ENCODE data around the gene HYAL3.

The HYAL3 gene

GRCh38 chr3:50259432-50260026, 39.7 kb downstream of the HYAL3 start:
- Histone ChIP-seq H3K27me3 (ENCODE audit: insufficient read depth, low read length) (no peaks in the 10 kb centered on the region), H3K27ac (ENCODE audit: low read depth, low read length) (peak overlapping the region; percentile 47; the same call in 1 of the 2 replicates), H3K36me3 (ENCODE audit: insufficient read depth, low read length) (peaks cover 35% of the 10 kb centered on the region), H3K9me3 (ENCODE audit: insufficient read depth, low read depth, low read length) (no peaks in the 10 kb centered on the region), H3K4me3 (ENCODE audit: low read length) (0 out of 2 replicates have a peak overlapping the region, but pooled peaks have one; percentile 2), H3K9ac (ENCODE audit: low read depth, low read length) (no peak overlapping the region), H3K4me1 (ENCODE audit: insufficient read depth, low read length) (peaks cover 22% of the 10 kb centered on the region)
- WGBS = 66% methylated on average over 18 of the region's 18 CpGs

- H3K36me3 ChIP-seq (ENCODE audit: insufficient read depth, low read length) = peaks cover 40% of the 10 kb centered on the region
- 89% methylated on average over 16 of the region's 16 CpGs for WGBS
- H3K9me3 ChIP-seq (ENCODE audit: insufficient read depth, low read depth, low read length) = no peaks in the 10 kb centered on the region
- peak overlapping the region; percentile 47; the same call in 1 of the 2 replicates for H3K27ac ChIP-seq (ENCODE audit: low read depth, low read length)
- peaks cover 16% of the 10 kb centered on the region for H3K4me1 ChIP-seq (ENCODE audit: insufficient read depth, low read length)
- H3K27me3 ChIP-seq (ENCODE audit: insufficient read depth, low read length) = no peaks in the 10 kb centered on the region
- H3K9ac ChIP-seq (ENCODE audit: low read depth, low read length) = no peak overlapping the region
- no peak overlapping the region for H3K4me3 ChIP-seq (ENCODE audit: low read length)
These were observed 40.2 kb downstream of the HYAL3 start for GRCh38 chr3:50258979-50259378.

- Histone ChIP-seq H3K4me3 (ENCODE audit: low read length) (no peak overlapping the region), H3K4me1 (ENCODE audit: insufficient read depth, low read length) (peaks cover 11% of the 10 kb centered on the region), H3K27ac (ENCODE audit: low read depth, low read length) (no peak overlapping the region), H3K27me3 (ENCODE audit: insufficient read depth, low read length) (no peaks in the 10 kb centered on the region), H3K9ac (ENCODE audit: low read depth, low read length) (no peak overlapping the region), H3K9me3 (ENCODE audit: insufficient read depth, low read depth, low read length) (no peaks in the 10 kb centered on the region), H3K36me3 (ENCODE audit: insufficient read depth, low read length) (peaks cover 47% of the 10 kb centered on the region)
- WGBS = 90% methylated on average over 15 of the region's 17 CpGs
These were observed 41.0 kb downstream of the HYAL3 start for GRCh38 chr3:50258029-50258680.

- H3K9me3 ChIP-seq (ENCODE audit: insufficient read depth, low read depth, low read length) = no peaks in the 10 kb centered on the region
- H3K4me3 ChIP-seq (ENCODE audit: low read length) = no peak overlapping the region
- 90% methylated on average over 20 of the region's 20 CpGs for WGBS
- H3K36me3 ChIP-seq (ENCODE audit: insufficient read depth, low read length) = peaks cover 56% of the 10 kb centered on the region
- peaks cover 11% of the 10 kb centered on the region for H3K4me1 ChIP-seq (ENCODE audit: insufficient read depth, low read length)
- no peaks in the 10 kb centered on the region for H3K27me3 ChIP-seq (ENCODE audit: insufficient read depth, low read length)
- H3K27ac ChIP-seq (ENCODE audit: low read depth, low read length) = no peak overlapping the region
- no peak overlapping the region for H3K9ac ChIP-seq (ENCODE audit: low read depth, low read length)
These were observed 42.0 kb downstream of the HYAL3 start for GRCh38 chr3:50256978-50257890.

GRCh38 chr3:50255251-50255615, 44.0 kb downstream of the HYAL3 start:
- Histone ChIP-seq H3K4me3 (ENCODE audit: low read length) (no peak overlapping the region), H3K9ac (ENCODE audit: low read depth, low read length) (no peak overlapping the region), H3K9me3 (ENCODE audit: insufficient read depth, low read depth, low read length) (no peaks in the 10 kb centered on the region), H3K4me1 (ENCODE audit: insufficient read depth, low read length) (no peaks in the 10 kb centered on the region; the same call in 1 of the 2 replicates), H3K36me3 (ENCODE audit: insufficient read depth, low read length) (peaks cover 62% of the 10 kb centered on the region), H3K27me3 (ENCODE audit: insufficient read depth, low read length) (no peaks in the 10 kb centered on the region), H3K27ac (ENCODE audit: low read depth, low read length) (no peak overlapping the region)
- 97% methylated on average over 9 of the region's 9 CpGs for WGBS

- no peaks in the 10 kb centered on the region for H3K27me3 ChIP-seq (ENCODE audit: insufficient read depth, low read length)
- no peaks in the 10 kb centered on the region; the same call in 1 of the 2 replicates for H3K4me1 ChIP-seq (ENCODE audit: insufficient read depth, low read length)
- WGBS = 85% methylated on average over 8 of the region's 8 CpGs
- H3K36me3 ChIP-seq (ENCODE audit: insufficient read depth, low read length) = peaks cover 67% of the 10 kb centered on the region
- H3K9me3 ChIP-seq (ENCODE audit: insufficient read depth, low read depth, low read length) = no peaks in the 10 kb centered on the region
- no peak overlapping the region for H3K27ac ChIP-seq (ENCODE audit: low read depth, low read length)
- no peak overlapping the region for H3K4me3 ChIP-seq (ENCODE audit: low read length)
- no peak overlapping the region for H3K9ac ChIP-seq (ENCODE audit: low read depth, low read length)
These were observed 44.5 kb downstream of the HYAL3 start for GRCh38 chr3:50254577-50255250.

- H3K27me3 ChIP-seq (ENCODE audit: insufficient read depth, low read length) = no peaks in the 10 kb centered on the region
- peaks cover 10% of the 10 kb centered on the region for H3K4me1 ChIP-seq (ENCODE audit: insufficient read depth, low read length)
- no peak overlapping the region for H3K9ac ChIP-seq (ENCODE audit: low read depth, low read length)
- 95% methylated on average over 8 of the region's 8 CpGs for WGBS
- H3K9me3 ChIP-seq (ENCODE audit: insufficient read depth, low read depth, low read length) = no peaks in the 10 kb centered on the region
- no peak overlapping the region for H3K4me3 ChIP-seq (ENCODE audit: low read length)
- H3K27ac ChIP-seq (ENCODE audit: low read depth, low read length) = no peak overlapping the region
- H3K36me3 ChIP-seq (ENCODE audit: insufficient read depth, low read length) = peaks cover 55% of the 10 kb centered on the region
These were observed 48.0 kb downstream of the HYAL3 start for GRCh38 chr3:50251220-50251619.

- 92% methylated on average over 4 of the region's 4 CpGs for WGBS
These were observed 48.7 kb downstream of the HYAL3 start for GRCh38 chr3:50250514-50250913.

GRCh38 chr3:50249457-50249856, 49.7 kb downstream of the HYAL3 start:
- Histone ChIP-seq H3K4me1 (ENCODE audit: insufficient read depth, low read length) (peaks cover 16% of the 10 kb centered on the region), H3K9ac (ENCODE audit: low read depth, low read length) (no peak overlapping the region), H3K27me3 (ENCODE audit: insufficient read depth, low read length) (no peaks in the 10 kb centered on the region), H3K27ac (ENCODE audit: low read depth, low read length) (no peak overlapping the region), H3K4me3 (ENCODE audit: low read length) (no peak overlapping the region), H3K9me3 (ENCODE audit: insufficient read depth, low read depth, low read length) (no peaks in the 10 kb centered on the region), H3K36me3 (ENCODE audit: insufficient read depth, low read length) (peaks cover 42% of the 10 kb centered on the region)
- WGBS = 97% methylated on average over 5 of the region's 5 CpGs

More at GRCh38 chr3:50250514-50250913, 48.7 kb downstream of the HYAL3 start:
- peaks cover 14% of the 10 kb centered on the region for H3K4me1 ChIP-seq (ENCODE audit: insufficient read depth, low read length)
- no peaks in the 10 kb centered on the region for H3K9me3 ChIP-seq (ENCODE audit: insufficient read depth, low read depth, low read length)
- H3K4me3 ChIP-seq (ENCODE audit: low read length) = no peak overlapping the region
- H3K27ac ChIP-seq (ENCODE audit: low read depth, low read length) = no peak overlapping the region
- H3K27me3 ChIP-seq (ENCODE audit: insufficient read depth, low read length) = no peaks in the 10 kb centered on the region
- no peak overlapping the region for H3K9ac ChIP-seq (ENCODE audit: low read depth, low read length)
- H3K36me3 ChIP-seq (ENCODE audit: insufficient read depth, low read length) = peaks cover 52% of the 10 kb centered on the region

GRCh38 chr3:50248387-50248786, 50.8 kb downstream of the HYAL3 start:
- Histone ChIP-seq H3K9ac (ENCODE audit: low read depth, low read length) (no peak overlapping the region), H3K4me1 (ENCODE audit: insufficient read depth, low read length) (peaks cover 16% of the 10 kb centered on the region), H3K36me3 (ENCODE audit: insufficient read depth, low read length) (peaks cover 34% of the 10 kb centered on the region), H3K27ac (ENCODE audit: low read depth, low read length) (no peak overlapping the region), H3K4me3 (ENCODE audit: low read length) (no peak overlapping the region), H3K9me3 (ENCODE audit: insufficient read depth, low read depth, low read length) (no peaks in the 10 kb centered on the region), H3K27me3 (ENCODE audit: insufficient read depth, low read length) (no peaks in the 10 kb centered on the region)
- 86% methylated on average over 3 of the region's 3 CpGs for WGBS

Data from HUES64 (cell line).